Stimulated activated CD4-positive, alpha-beta T cell treated with anti-CD3 and anti-CD28 coated beads, TNF-alpha, amount 100 ng/mL, for 4 hours (primary cell): ENCODE results near the gene BABAM1.
A peak's percentile ranks its signal among the peaks of the same experiment; 100 is the strongest.

Source experiments
- DNase-seq, 3 experiments: peaks; one replicate each; pipeline ENCODE4 v3.0.0-alpha.2; 2020; ENCODE audit warnings: low read depth in 3 of 3

BABAM1 gene

DNA sequence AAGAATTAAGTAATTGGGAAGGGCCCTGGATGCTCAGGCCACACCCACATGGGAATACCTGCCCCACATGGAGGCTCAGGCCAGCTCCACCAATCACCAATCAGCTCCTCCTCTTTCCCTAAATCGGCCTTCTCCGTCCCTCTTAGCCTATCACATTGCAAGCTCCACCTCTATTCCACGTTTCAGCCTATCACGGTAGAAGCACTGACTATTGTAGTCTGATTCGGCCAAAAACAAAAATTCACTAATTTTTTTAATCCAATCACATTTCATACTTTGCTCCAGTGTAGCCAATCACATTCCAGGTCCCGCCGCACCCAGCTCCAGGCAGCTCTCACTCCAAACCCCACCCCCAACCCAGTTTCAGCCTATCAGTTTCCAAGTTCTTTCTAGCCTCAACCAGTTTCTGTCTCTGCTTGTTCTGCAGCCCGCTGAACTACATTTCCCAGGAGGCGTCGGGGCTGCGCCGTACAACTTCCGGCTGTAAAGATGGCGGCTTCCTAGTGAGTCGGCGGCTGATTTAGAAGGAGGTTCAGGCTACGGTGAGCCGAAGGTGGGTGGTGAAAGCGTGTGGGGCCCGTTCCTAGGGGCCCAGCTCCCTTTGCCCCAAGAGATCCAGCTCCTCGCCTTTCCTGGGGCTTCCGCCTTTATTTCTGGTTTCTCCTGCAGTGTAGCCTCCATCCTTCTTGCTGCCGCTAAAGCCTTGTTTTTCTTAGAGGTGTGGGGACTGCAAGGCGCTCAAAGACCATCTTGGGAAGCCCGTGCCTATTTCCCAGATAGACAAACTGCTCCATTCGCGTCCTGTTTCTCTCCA, at the start of gene BABAM1:
Gene BABAM1 (plus strand): TSS at position 469 of the 814 bp plus-strand sequence. CDS start 1,364 bp downstream, outside the sequence.
- DNase-seq, result peak; percentile 77 to 88 (median 86)

GRCh38 chr19:17219286-17219685, 48.0 kb upstream of the BABAM1 start:
- DNase-seq, result no peak

- DNase-seq, result no peak
These were observed 47.0 kb upstream of the BABAM1 start for GRCh38 chr19:17220207-17220758.

DNA sequence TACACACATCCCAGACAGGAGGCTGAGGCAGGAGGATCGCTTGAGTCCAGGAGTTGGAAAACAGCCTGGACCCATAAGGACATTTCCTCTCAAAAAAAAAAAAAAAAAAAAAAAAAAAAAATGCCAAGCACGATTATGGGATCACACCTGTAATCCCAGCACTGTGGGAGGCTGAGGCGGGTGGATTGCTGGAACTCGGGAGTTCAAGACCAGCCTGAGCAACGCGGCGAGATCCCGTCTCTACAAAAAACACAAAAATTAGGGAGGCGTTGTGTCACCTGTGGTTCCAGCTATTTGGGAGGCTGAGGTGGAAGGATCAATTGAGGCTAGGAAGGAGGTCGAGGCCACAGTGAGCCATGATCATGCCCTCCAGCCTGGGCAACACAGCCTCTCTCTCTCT, 42.2 kb upstream of the BABAM1 start:
- DNase-seq, result no peak

DNA sequence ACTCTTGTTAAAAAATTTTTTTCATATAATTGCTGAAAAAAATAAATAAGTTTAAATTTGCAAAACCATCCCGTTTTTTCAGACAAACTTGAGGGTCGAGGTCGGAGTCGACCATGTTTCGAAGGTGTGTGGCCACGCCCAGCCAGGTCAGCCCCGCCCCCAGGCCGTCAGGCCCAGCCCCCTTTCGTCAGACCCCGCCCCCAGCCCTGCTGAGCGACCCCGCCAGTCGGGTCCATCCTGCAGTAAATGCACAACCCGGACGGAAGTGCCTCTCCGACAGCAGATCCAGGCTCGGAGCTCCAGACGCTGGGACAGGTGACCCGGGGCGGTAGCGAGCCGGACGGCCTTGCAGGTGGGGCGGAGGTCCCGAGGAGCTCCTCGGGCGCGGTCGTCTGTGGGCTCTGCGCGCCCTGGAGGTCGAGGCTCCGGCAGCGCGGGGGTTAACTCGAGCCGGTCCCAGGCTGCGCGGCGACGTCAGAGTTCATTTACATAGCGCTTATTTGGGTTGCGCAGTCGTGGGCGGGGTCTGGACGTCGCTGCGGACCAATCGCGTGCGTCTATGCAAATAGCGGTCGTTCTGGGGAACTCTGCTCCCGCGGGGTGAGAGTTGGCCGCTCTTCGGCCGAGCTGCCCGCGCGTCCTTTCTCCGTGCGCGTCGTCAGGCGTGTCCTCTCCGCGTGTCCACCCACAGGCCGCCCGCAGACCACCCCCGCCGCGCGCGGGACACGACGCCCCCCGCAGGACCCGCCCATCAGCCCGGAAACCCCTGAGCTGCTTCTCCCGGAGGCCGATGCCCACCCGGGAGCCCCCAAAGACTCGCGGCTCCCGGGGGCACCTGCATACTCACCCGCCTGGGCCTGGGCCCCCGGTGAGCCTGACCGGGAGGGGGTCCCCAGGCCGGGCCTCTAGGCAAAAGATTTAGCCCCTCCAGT, 41.0 kb upstream of the BABAM1 start, which contains the start of gene OCEL1:
Gene OCEL1 (plus strand): TSS at position 225 of the 932 bp plus-strand sequence. CDS start 22 bp downstream, at position 247.
- DNase-seq, result peak; percentile 93 to 95 (median 93)

GRCh38 chr19:17227798-17228367, 39.4 kb upstream of the BABAM1 start:
- no peak for DNase-seq

GRCh38 chr19:17229890-17230289, 37.4 kb upstream of the BABAM1 start:
- DNase-seq, result no peak

- DNase-seq, result no peak
These were observed 35.0 kb upstream of the BABAM1 start for GRCh38 chr19:17232258-17232657.

DNA sequence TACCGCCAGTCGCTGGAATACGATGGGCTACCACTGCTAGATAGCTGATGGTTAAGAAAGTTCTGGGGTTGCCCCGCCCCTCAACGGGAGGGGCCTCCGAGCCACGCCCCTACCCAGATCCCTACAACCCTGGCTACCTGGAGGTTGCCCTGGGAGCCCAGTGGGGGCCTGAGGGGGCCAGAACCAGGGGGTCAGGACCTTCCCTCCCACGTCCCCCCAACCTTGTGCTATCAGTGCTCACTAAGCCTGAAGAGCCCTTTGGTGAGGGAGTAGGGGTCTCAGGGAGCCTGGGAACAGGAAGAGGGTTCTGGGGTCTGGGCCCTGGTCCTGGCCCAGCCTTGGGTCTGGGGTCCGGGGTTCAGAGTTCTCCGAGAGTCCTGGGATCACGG, 32.3 kb upstream of the BABAM1 start:
- peak; percentile 38 to 48 (median 45) for DNase-seq

GRCh38 chr19:17235300-17235970, 31.8 kb upstream of the BABAM1 start:
- DNase-seq, result peak; percentile 56 to 61 (median 59)

DNA sequence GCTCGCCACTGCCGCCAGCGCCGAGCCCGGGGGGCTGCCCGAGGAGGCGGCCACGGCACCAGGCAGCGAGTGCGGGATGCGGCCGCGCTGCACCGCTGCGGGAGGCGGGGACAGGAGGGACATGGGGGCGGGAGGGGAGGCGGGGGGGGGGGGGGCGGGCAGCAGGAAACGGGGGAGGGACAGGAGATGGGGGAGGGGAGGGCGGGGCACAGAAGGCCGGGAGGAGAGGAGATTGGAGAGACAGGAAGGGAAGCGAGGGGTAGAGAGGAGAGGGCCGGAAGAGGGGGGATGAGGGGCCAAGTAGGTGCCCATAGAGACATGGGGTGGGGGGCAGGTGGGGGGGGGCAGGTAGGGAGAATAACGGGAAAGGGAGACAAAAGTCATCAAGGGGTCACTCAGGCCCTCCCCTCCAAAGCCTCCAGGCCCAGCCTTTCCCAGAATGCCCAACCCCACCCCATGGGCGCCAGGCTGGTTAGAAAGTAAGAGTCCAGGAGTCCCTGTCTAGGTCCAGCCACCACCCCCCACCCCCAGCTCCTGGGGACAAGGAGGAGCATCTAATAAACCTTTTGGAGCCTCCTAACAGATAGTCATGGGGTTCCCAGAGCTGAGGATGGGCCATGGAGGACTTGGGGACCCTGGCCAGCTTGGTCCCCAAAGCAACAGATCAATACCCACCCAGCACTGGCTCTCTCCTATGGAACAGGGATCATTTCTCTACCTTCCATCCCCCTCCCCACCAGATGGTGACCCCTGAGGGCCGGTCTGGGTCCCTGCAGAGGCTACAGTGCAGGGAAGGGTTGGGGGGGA, 31.1 kb upstream of the BABAM1 start:
- no peak for DNase-seq

DNA sequence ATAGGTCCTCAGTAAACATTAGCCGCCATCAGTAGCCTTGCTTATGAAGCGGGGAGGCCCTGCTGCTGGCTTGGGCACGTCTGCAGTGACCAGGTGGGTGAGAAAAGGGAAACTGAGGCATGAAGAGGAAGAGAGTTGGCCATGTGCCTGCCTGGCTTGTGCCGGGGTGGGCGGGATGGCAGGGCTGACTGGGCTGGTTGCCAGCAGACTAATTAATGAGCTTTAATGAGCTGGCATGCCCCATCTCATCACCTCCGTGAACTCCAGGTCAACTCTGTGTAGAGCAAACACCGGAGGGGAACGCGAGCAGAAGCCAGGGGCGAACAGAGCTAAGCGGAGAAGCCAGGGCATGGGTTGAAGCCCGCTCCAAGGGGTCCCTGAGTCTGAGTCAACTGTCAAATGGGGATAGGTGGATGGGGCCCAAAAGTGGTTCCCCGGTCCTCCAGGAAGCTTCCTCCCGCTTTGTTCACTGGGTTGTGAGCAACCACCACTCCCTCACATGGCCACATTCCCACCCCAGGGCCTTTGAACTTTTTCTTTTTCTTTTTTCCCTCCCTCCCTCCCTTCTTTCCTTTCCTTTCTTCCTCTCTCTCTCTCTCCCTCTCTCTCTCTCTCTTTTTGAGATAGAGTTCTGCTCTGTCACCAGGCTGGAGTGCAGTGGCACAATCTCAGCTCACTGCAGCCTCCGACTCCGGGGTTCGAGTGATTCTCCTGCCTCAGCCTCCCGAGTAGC, 30.3 kb upstream of the BABAM1 start:
- no peak for DNase-seq

DNA sequence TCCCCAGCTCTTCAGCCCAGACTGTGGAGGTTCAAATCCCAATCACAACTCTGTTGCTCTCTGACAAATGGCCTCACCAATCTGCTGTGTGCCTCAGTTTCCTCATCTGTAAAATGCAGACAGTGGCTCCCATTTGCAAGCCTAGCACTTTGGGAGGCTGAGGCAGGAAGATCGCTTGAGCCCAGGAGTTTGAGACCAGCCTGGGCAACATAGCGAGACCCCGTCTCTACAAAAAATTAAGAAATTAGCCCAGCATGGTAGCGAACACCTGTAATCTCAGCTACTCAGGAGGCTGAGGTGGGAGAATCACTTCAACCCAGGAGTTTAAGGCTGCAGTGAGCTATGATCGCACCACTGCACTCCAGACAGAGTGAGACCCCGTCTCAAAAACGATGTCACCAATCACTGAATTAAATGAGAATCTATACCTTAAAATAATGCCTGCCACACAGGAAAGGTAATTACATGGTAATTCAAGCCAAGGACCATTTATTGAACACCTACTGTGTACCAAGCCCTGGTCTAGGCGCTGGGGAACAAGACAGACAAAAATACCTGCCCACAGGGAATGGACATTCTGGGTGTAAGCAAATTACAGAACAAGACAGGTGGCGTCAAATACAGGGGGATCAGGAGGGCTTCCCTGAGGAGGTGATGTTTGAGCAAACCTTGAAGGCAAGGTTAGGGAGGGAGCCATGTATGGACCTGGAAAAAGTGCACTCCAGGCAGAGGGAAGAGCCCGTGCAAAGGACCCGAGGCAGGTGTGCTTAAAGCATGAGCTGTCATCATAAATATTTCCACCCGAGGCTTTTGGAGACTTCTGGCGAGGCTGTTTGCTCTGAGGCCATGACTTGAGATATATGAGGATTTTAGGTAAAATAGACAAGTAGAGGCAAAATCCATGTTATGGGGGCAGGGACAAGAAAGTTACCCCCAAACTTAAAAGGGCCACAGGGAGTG, 29.2 kb upstream of the BABAM1 start:
- DNase-seq, result no peak

GRCh38 chr19:17240062-17240752, 27.0 kb upstream of the BABAM1 start:
- DNase-seq, result no peak

DNA sequence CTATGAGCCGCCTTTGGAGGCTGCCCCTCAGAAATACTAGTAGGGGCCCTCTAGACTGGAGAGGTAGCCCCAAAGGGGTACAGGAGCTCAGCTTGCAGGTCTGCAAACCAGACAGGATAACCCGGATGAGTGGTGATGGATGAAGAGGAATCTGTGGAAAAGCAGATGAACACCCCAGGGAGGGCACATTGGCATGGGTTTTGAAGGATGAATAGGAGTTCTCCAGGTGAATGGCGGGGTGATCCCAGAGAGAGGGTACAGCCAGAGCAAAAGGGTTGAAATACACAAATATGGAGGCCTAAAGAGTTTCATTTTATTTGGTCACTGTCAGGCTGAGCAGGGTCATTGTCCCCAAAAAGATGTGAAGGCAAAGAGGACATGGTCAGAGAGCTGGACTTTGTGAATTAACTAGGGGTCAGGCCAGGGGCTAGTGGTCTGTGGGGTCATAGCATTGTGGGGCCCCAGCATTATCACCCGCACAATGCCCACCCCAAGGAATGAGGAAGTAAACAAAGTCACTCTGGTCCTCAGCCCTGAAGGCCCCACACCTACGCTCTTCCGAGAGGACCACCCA, 26.3 kb upstream of the BABAM1 start:
- DNase-seq, result no peak

DNA sequence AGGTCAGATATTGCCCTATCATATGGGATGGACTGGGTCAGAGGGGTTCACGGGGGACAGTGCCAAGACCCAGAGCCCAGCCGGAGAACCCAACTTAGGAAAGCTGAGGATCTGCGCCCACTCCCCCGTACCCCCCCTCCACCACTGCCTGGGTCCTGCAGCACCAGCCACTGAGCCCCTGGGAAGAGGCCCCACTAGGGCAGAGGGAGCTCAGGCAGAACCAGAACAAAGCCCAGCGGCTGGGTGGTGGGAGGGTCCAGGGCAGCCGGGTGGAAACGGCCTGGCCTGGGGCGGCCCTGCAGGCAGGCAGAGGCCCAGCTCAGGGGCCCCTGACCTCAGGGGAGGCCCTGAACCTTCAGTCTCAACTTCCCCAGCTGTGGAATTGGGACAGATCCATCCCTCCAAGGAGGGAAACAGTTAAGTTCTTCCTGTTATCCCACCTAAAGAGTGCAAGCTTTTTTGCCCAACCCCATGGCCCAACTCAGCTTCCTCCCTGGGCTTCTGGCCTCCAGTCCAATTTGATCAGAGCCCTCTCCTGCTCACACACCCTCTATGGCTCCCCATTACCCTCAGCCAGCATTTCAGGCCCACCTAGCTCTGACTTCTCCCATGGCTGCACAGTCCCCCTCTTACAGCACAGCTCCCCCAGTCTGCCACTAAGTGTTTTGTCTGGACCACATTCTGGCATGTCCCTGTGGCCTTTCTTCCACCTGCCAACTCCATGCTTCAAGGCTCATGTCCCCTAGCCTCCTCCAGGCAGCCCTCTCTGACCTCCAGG, 24.6 kb upstream of the BABAM1 start:
- no peak for DNase-seq
